NCI-H146 (cell line): ENCODE measurements around the gene OAT.

Source experiments
- DNase-seq: peaks from one replicate; lab custom pipeline; 2025; lab: John Stamatoyannopoulos, UW

OAT gene

DNA sequence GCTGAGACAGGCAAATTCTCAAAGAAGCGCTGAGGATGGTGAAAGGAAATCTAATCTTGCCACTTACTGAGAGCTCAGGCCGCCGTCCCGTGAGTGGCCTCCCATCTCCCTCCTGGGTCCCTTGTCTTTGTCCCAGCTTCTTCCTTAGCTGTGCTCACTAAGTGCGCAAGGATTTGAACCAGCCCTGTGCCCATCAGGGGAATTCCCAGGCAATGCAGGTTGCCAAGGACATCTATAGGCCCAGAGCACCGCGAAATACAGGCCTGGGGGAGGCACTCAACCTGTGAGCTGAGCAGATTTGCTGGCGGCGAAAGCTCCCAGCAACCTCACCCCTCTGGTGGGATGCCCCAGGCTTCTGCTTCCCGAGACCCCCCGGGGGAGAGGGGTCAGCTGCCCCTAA, 64.8 kb downstream of the OAT start:
- DNase-seq = no peak

DNA sequence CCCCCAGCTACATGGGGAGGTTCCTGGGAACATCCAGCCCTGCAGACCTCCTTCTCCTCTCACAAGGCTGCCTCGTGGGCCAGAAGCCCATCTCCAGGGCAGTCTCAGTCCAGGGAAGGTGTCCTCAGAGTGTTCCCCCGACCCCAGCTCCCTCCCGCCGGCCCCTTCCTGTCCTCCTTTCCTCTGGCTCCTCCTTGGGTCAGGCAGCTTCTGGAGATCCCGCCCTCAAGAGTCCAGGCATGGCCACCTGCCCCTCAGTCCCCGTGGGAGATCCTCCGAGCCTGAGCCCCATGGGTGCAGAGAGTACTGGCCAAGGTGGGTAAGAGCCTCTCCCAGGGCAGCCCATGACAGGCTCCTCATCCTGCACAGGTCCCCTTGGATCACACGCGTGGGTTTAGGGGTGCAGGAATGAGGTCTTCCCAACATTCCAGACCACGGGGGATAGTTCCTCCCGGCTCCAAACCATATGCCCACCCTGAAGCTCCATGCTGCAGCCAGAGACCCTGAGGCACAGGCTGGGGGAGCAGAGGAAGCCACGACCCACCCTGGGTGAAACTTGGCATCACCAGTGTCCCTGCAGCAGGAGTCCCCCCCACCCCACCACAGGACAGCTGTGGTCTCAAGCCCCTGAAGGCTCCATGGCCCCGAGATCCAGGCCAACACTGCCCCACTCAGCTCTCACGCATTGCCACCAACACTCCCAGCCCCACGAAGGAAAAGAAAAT, 65.5 kb downstream of the OAT start:
- DNase-seq = no peak

DNA sequence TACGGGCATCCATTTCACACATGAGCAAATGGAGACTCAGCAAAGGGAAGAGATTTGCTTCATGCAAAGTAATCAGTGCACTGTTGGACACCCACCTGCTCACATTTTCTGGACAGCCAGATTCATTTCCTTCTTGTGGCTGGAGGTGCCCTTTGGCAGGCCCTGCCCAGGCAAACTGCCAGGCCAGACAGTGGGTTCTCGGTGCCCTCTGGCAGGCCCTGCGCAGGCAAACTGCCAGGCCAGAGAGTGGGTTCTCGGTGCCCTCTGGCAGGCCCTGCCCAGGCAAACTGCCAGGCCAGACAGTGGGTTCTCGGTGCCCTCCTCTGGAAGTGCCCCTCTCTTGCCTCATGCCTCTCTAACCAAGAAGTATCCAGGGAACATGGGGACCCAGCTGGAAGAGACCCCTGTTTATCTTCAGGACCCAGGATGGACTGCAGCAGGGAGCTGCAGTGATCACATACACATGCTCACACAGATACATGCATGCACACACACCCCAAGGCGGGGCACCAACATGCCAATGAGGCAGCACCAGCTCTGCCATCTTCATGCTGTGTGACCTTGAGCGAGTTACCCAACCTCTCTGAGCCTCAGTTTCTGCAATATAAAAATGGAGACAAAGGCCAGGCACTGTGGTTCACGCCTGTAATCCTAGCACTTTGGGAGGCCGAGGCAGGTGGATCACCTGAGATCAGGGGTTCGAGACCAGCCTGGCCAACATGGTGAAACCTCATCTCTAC, 67.1 kb downstream of the OAT start:
- no peak for DNase-seq

DNA sequence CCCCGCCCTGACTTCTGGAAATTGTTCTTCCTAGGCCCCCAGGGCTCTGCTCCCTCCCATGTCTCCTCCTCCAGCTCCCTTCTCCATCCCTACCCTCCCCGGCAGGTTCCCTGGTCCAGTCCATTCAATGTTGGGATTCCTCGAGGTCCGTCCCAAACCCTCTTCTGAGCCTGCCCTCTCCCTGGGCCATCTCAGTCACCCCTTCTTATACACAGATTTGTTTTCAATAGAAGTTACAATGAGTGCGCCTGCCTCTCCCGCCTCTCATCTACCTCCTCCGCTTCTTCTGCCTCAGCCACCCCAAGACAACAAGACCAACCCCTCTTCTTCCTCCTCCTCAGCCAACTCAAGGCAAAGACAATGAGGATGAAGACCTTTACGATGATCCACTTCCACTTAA, 67.9 kb downstream of the OAT start:
- no peak for DNase-seq

DNA sequence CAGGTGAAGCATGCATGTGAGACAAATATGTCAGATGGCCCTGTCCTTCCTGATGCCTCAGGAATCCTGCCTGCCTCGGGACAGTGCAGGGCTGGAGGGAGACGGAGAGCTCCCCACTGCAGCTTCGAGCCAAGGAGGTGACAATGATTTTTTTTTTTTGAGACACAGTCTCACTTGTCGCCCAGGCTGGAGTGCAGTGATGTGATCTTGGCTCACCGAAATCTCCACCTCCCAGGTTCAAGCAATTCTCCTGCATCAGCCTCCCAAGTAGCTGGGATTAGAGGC, 68.8 kb downstream of the OAT start:
- DNase-seq = no peak

DNA sequence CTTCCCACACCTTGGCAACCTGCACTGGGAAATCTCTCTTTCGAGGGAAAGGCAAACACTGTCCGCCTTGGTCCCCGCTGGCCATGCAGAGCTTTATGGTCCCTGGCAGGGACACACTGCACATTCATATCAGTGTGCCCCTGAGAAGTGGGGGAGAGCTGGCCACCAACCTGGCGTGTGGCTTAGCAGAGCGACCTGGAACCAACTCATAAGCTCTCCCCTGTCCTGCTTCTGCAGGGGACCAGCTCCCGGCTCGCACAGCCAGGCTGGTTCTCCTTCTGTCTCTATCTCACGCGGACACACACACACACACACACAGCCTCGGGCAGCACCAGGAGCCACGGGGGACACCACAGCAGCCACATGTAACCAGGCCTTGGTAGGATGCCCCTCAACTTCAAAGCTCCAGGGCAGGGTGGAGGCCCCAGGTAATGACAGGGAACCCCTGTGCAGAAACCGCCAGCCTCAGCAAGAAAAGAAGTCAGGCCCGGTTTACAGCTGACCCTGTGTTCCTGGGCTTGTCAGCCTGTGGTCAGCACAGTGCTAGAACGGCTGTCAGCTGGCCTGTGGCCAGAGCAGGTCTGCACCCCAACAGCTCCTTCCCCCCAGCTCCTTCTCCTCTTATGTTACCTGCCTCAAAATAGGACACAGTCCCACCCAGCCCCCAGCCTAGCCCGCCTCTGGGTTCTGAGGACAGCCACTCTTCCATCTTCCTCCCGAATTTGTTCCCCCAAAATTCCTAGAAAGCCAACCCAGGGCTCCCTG, 69.3 kb downstream of the OAT start:
- no peak for DNase-seq

DNA sequence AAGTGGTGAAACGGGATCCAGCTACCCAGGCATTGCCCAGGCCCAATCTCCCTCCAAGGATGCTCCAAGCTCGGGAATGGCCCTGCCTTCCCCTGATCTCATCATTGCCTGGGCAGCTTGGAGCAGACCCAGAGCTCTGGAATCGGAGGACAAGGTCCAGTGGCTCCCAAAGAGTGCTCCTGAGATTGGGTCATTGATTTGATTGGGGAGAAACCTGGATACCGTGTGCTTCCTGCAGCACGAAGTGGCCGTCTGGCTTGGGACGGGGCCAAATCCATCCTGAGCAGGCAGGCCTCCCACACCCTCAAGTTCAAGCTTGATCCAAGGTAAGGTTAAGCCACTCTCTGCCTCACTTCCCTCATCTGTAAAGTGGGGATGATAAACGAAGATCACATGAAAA, 69.9 kb downstream of the OAT start:
- DNase-seq = no peak

DNA sequence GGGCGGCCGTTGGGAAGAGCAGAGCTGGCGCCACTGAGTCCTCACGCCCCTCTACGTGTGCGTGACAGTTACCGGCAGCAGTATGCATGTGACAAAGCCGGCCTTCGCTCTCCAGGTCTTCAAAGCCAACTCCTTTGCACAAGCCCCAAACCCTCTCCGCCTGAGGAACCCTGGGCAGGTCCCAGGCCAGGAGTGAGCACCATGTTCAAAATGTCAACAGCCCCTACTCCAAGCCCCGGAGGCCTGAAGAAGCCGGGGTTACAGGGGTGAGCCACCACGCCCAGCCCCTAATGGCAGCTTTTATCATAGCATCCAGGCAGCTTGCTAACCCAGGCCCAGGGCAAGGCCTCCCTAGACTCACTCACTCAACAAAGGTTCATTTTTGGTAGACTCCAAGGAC, 70.8 kb downstream of the OAT start:
- DNase-seq = no peak
